MM.1S (cell line): ENCODE measurements around the gene BBOX1.

Experiments used
- CTCF ChIP-seq: fragments of 300-600 bp; sonication (generic); IDR thresholded peaks from 2 replicates; pipeline ENCODE4 v1.5.1; 2016; ENCODE audit warnings: antibody characterized with exemption, low read length, mixed read lengths
- EZH2 ChIP-seq: fragments of 300-600 bp; sonication (generic); optimal IDR thresholded peaks from 2 replicates; pipeline ENCODE3; 2017; ENCODE audit warnings: low read depth, mild to moderate bottlenecking, antibody characterized with exemption, low read length, mixed read lengths
- EZH2phosphoT487 ChIP-seq: fragments of 300-600 bp; sonication (generic); IDR thresholded peaks from 2 replicates; pipeline ENCODE4 v1.6.1; 2018; ENCODE audit warnings: antibody characterized with exemption, low read length

GRCh38 chr11:27112946-27113345, 72.3 kb downstream of the BBOX1 start:
- TF ChIP-seq EZH2phosphoT487 (no peak), CTCF (no peak), EZH2 (no peak)
